Measurements from ENCODE around the gene OR5C1. TPM values are rescaled to one million over a fixed set of nuclear protein-coding genes. Genes with fewer than 3 reads are reported as not detected.

Gene OR5C1
- total RNA-seq, 1 experiment from 2014 or later: not detected

DNA sequence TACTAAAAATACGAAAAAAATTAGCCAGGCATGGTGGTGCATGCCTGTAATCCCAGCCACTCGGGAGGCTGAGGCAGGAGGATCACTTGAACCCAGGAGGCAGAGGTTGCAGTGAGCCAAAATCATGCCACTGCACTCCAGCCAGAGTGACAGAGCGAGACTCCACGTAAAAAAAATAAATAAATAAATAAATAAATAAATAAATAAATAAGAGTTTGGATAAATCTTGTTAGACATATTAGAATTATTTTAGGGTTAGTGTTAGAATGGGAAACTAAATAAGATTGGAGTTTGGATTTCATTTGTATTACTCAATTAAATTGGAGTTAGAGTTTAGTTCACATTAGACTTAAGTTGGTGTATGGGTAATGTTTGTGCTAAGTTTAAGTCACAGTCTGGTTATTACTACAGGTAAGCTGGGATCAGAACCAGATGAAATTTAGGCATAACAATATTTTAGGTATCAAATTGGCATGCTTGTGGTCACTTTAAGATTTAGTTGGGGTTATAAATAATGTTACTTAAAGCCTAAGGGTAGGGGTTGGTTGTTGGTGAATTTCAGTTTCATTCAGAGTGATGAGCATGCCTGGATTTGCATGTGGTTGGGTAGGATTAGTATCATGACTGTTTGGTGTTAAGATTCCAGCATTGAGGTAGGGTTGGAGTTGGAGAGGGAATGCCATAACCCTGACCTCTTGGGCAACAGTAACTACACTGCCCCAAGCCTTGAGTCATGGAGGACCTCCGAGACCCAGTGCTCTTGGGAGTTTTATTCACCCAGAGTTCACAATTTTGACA is 3.3 kb downstream of the OR5C1 start:
- no TSS peak for BruUV-seq (replicated peaks)
- DNase-seq (ENCODE audit: low read depth, low spot score): no peak
- ChIA-PET CTCF (no interaction called here), POLR2A (no interaction called here)
- H3K4me1 ChIP-seq (ENCODE audit: control insufficient read depth, insufficient read depth, low read length): no peaks in the 10 kb centered on the region
- no peaks in the 10 kb centered on the region for H3K36me3 ChIP-seq (ENCODE audit: control insufficient read depth, insufficient read depth, low read length)
- in situ Hi-C loops (cut with HindIII; ENCODE audit: low pct_unique_long_range_greater_than_20kb, low sequenced_read_pairs) (no loop called here), intact Hi-C loops (cut with micrococcal nuclease; ENCODE audit: unreplicated experiment) (no loop called here)
- no peak overlapping the region for H3K4me3 ChIP-seq (ENCODE audit: low read depth in 2 of 2, low read length in 2 of 2)
- no peaks in the 10 kb centered on the region for H3K27me3 ChIP-seq (ENCODE audit: control insufficient read depth, insufficient read depth, low read length)
- no peaks in the 10 kb centered on the region for H3K9me3 ChIP-seq (ENCODE audit: control insufficient read depth, insufficient read depth, low read depth, low read length)
- no peak for TF ChIP-seq POLR2AphosphoS5 (IDR thresholded peaks at IDR 0.05; ENCODE audit: low read depth, low read length)
- no peak for TF ChIP-seq TCF7L2 (IDR thresholded peaks at IDR 0.05; ENCODE audit: low read depth, low read length)
- TF ChIP-seq, protein P1, sequence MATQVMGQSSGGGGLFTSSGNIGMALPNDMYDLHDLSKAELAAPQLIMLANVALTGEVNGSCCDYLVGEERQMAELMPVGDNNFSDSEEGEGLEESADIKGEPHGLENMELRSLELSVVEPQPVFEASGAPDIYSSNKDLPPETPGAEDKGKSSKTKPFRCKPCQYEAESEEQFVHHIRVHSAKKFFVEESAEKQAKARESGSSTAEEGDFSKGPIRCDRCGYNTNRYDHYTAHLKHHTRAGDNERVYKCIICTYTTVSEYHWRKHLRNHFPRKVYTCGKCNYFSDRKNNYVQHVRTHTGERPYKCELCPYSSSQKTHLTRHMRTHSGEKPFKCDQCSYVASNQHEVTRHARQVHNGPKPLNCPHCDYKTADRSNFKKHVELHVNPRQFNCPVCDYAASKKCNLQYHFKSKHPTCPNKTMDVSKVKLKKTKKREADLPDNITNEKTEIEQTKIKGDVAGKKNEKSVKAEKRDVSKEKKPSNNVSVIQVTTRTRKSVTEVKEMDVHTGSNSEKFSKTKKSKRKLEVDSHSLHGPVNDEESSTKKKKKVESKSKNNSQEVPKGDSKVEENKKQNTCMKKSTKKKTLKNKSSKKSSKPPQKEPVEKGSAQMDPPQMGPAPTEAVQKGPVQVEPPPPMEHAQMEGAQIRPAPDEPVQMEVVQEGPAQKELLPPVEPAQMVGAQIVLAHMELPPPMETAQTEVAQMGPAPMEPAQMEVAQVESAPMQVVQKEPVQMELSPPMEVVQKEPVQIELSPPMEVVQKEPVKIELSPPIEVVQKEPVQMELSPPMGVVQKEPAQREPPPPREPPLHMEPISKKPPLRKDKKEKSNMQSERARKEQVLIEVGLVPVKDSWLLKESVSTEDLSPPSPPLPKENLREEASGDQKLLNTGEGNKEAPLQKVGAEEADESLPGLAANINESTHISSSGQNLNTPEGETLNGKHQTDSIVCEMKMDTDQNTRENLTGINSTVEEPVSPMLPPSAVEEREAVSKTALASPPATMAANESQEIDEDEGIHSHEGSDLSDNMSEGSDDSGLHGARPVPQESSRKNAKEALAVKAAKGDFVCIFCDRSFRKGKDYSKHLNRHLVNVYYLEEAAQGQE (IDR thresholded peaks at IDR 0.05; ENCODE audit: insufficient read depth in 1 of 2, low read depth in 2 of 2, low read length in 1 of 2): no peak
- TF ChIP-seq, protein P2, sequence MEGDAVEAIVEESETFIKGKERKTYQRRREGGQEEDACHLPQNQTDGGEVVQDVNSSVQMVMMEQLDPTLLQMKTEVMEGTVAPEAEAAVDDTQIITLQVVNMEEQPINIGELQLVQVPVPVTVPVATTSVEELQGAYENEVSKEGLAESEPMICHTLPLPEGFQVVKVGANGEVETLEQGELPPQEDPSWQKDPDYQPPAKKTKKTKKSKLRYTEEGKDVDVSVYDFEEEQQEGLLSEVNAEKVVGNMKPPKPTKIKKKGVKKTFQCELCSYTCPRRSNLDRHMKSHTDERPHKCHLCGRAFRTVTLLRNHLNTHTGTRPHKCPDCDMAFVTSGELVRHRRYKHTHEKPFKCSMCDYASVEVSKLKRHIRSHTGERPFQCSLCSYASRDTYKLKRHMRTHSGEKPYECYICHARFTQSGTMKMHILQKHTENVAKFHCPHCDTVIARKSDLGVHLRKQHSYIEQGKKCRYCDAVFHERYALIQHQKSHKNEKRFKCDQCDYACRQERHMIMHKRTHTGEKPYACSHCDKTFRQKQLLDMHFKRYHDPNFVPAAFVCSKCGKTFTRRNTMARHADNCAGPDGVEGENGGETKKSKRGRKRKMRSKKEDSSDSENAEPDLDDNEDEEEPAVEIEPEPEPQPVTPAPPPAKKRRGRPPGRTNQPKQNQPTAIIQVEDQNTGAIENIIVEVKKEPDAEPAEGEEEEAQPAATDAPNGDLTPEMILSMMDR (IDR thresholded peaks at IDR 0.05): no peak
- no peak for TF ChIP-seq SIN3A (IDR thresholded peaks at IDR 0.05; ENCODE audit: borderline replicate concordance, insufficient read depth, low read depth, low read length)
- H3K27ac ChIP-seq (ENCODE audit: low read length): no peak overlapping the region
- ATAC-seq: no peak

DNA sequence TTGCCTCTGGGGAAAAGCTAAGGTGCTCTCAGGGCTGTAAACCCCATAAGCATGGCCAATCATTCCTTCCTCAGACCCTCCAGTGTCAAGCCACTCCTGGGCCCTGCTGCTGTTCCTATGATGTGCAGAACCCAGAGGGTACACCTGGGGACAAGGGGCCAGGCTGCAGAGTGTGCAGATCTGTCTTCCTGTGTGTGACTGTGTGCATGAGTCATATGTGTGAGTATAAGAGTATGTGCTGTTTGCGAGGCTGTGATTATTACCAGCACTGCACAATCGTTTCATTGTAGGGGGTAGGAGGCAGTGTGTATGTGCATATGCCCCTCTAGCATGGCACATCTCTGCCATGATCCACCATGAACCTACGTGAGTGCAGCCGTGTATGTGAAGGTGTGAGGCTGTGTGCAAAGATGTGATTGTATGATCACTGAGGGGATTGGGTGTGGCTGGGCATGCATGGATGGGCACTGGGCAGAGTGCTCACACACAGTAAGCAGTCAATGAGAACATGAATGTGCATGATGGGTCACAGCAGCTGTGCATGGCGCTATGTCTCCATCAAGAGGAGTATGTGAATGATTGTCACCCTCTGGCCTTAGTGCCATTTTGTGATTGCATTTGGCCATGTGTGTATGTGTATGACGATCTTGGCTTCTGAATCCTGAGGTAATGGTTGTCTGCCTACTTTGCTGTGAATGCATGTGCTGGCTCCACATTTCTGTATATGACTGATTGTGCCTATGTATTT is 8.8 kb downstream of the OR5C1 start:
- Histone ChIP-seq H3K4me3 (ENCODE audit: low read depth in 2 of 2, low read length in 2 of 2) (no peak overlapping the region), H3K4me1 (ENCODE audit: control insufficient read depth, insufficient read depth, low read length) (no peaks in the 10 kb centered on the region), H3K27ac (ENCODE audit: low read length) (no peak overlapping the region), H3K36me3 (ENCODE audit: control insufficient read depth, insufficient read depth, low read length) (no peaks in the 10 kb centered on the region), H3K27me3 (ENCODE audit: control insufficient read depth, insufficient read depth, low read length) (no peaks in the 10 kb centered on the region), H3K9me3 (ENCODE audit: control insufficient read depth, insufficient read depth, low read depth, low read length) (no peaks in the 10 kb centered on the region)
- ChIA-PET POLR2A (no interaction called here), CTCF (no interaction called here)
- TF ChIP-seq POLR2AphosphoS5 (IDR thresholded peaks at IDR 0.05; ENCODE audit: low read depth, low read length): no peak
- no peak for TF ChIP-seq TCF7L2 (IDR thresholded peaks at IDR 0.05; ENCODE audit: low read depth, low read length)
- intact Hi-C loops (cut with micrococcal nuclease; ENCODE audit: unreplicated experiment) (no loop called here), in situ Hi-C loops (cut with HindIII; ENCODE audit: low pct_unique_long_range_greater_than_20kb, low sequenced_read_pairs) (no loop called here)
- ATAC-seq: no peak; the same call in 1 of the 2 replicates
- BruUV-seq (replicated peaks): no TSS peak
- DNase-seq (ENCODE audit: low read depth, low spot score): no peak
